HG03575 (cell line): ENCODE data around the gene SOCS7.

Experiments used
- ATAC-seq: cut with Tn5 transposase; IDR thresholded peaks from one replicate; pipeline ENCODE4 v1.9.1; 2021; ENCODE audit not compliant: unreplicated experiment, insufficient number of reproducible peaks, low FRiP score; ENCODE audit errors: extremely low read depth

The SOCS7 gene

GRCh38 chr17:38451840-38452529 lies 100.3 kb downstream of the SOCS7 start:
- ATAC-seq = no peak

DNA sequence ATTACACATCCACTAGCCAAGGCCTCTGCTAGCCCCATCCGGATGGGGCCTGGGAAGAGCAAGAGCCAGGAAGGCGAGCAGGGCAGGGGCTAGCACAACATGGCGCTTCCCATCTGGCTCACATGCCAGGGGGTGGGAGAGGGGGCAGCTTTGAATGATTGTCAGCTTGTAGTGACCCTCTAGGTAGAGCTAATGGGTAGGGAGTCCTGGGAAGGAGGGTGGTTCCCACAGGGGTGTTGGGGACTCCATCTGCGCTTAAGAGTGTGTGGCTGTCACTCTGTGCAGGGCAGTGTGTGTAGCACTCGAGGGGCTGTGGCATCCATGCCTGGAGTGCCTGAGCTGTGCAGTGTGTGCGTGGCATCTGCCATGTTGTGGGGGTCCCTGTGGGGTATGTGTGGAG lies 101.1 kb downstream of the SOCS7 start:
- ATAC-seq = no peak

DNA sequence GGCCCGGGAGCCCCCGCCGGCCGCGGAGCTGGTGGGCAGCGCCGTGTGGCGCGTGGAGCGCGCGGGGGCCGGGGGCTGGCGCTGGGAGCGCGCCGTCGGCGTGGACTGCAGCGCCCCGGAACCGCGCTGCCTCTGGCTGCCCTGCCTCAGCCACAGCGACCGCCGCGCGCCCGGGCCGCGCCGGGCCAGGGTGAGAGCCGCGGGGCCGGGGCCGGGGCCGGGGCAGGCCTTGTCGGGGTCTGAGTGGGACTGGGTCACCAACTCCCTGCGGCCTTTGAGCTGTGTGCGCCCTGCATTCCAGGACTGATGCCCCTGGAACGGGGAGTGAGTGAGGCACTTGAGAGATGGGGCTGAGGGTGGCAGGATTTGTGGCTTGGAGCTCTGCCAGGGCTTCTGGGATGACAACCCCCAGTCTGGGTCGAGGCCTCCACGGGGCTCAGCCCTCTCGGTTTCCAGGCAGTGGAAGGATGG lies 102.3 kb downstream of the SOCS7 start:
- ATAC-seq = no peak

- ATAC-seq = no peak
These were observed 102.9 kb downstream of the SOCS7 start for GRCh38 chr17:38454532-38454931.
